Measurements from ENCODE around the gene CDK6. TPM values are rescaled to one million over a fixed set of nuclear protein-coding genes. Genes with fewer than 3 reads are reported as not detected.

CDK6 gene
- total RNA-seq, 6 experiments from 2014 or later, result 6.9 to 23.7 (median 17.0) TPM

DNA sequence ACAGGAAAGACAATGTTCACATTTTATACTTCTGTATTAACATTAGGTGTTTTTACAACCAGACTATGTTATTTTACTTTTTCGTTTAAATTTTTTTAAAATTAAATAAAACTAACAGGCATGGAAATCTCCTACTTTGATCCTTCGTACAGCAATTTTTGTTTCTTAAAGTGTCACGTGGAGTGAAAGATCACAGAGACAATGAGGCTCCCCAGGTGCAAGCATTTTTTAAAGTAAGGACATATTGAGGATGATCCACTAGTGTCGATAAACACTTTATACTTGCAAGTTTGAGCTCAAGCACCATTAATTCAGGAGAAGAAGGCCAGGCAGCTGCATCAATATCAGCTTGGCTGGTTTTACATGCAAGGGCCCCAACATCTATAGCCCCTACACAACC lies 177.7 kb downstream of the CDK6 start:
- intact Hi-C loops (cut with DNase I), result no loop called here
- WGBS (ENCODE audit: insufficient coverage, low coverage, low lambda C conversion rate, missing lambda C conversion rate), result 95% methylated on average over 4 of the region's 4 CpGs

DNA sequence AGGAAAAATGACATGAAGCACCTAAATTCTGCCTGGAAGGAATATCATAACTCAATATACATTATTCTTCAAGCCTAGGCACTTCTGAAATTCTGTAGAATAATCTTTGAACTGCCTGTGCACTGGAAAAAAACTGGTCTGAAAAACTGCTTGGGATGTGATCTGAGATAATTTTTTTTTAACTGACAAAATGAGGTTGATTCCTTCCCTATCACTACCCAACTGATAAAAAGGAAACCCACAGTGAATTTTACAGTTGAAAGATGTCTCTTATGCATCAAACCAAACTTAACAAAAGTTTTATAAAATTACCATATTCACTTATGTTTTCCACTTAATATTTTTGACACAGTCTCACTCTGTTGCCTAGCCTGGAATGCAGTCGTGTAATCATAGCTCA lies 179.0 kb downstream of the CDK6 start:
- H3K27ac ChIP-seq, result no peak overlapping the region
- intact Hi-C loops (cut with DNase I), result no loop called here
- peaks cover 0 to 13% (median under 1%) of the 10 kb centered on the region in 4 donors for H3K4me1 ChIP-seq
- no peak overlapping the region for H3K4me3 ChIP-seq
- 67% methylated on average over 1 of the region's 1 CpG for WGBS (ENCODE audit: insufficient coverage, low coverage, low lambda C conversion rate, missing lambda C conversion rate)
- no peak for ATAC-seq
- no peaks in the 10 kb centered on the region for H3K9me3 ChIP-seq
- no peak for TF ChIP-seq POLR2A (IDR thresholded peaks at IDR 0.05)
- TF ChIP-seq, protein P1, sequence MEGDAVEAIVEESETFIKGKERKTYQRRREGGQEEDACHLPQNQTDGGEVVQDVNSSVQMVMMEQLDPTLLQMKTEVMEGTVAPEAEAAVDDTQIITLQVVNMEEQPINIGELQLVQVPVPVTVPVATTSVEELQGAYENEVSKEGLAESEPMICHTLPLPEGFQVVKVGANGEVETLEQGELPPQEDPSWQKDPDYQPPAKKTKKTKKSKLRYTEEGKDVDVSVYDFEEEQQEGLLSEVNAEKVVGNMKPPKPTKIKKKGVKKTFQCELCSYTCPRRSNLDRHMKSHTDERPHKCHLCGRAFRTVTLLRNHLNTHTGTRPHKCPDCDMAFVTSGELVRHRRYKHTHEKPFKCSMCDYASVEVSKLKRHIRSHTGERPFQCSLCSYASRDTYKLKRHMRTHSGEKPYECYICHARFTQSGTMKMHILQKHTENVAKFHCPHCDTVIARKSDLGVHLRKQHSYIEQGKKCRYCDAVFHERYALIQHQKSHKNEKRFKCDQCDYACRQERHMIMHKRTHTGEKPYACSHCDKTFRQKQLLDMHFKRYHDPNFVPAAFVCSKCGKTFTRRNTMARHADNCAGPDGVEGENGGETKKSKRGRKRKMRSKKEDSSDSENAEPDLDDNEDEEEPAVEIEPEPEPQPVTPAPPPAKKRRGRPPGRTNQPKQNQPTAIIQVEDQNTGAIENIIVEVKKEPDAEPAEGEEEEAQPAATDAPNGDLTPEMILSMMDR (IDR thresholded peaks at IDR 0.05), result no peak
- no peaks in the 10 kb centered on the region for H3K27me3 ChIP-seq
- no peak for DNase-seq
- peaks cover 0 to 4% (median 0%) of the 10 kb centered on the region in 4 donors for H3K36me3 ChIP-seq

More for the DNA sequence above, 177.7 kb downstream of the CDK6 start:
- no peak overlapping the region for H3K27ac ChIP-seq
- no peak for TF ChIP-seq POLR2A (IDR thresholded peaks at IDR 0.05)
- TF ChIP-seq, protein P1 (IDR thresholded peaks at IDR 0.05), result no peak
- peaks cover 0 to 4% (median 0%) of the 10 kb centered on the region in 4 donors for H3K36me3 ChIP-seq
- peaks cover 0 to 13% (median under 1%) of the 10 kb centered on the region in 4 donors for H3K4me1 ChIP-seq
- no peaks in the 10 kb centered on the region for H3K27me3 ChIP-seq
- no peak overlapping the region for H3K4me3 ChIP-seq
- DNase-seq (no peak), ATAC-seq (no peak)
- H3K9me3 ChIP-seq, result no peaks in the 10 kb centered on the region

DNA sequence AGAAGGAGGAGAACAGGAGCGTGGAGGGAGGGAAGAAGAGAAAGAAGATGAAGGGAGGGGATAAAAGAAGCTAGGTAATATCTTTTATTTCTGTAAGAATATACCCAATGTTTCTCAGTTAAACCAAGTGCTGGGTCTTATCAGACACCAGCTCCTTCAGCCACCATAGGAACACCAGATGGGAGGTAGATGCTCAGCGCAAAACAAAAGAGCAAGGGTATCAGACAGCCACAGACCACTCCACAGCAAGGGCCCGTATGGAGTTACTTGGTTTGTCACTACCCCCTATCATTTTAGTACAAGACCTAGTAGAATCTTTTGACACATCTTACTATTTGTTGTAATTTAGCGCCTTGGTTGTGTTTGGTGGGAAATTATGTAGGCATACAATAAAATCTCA lies 180.3 kb downstream of the CDK6 start:
- H3K27me3 ChIP-seq, result no peaks in the 10 kb centered on the region
- peaks cover 0 to 4% (median 0%) of the 10 kb centered on the region in 4 donors for H3K36me3 ChIP-seq
- H3K27ac ChIP-seq, result no peak overlapping the region
- peaks cover 0 to 13% (median under 1%) of the 10 kb centered on the region in 4 donors for H3K4me1 ChIP-seq
- no peak overlapping the region for H3K4me3 ChIP-seq
- 91% methylated on average over 4 of the region's 4 CpGs for WGBS (ENCODE audit: insufficient coverage, low coverage, low lambda C conversion rate, missing lambda C conversion rate)
- ATAC-seq, result no peak
- TF ChIP-seq, protein P1 (IDR thresholded peaks at IDR 0.05), result no peak
- TF ChIP-seq POLR2A (IDR thresholded peaks at IDR 0.05), result no peak
- intact Hi-C loops (cut with DNase I), result no loop called here
- no peak for DNase-seq
- no peaks in the 10 kb centered on the region for H3K9me3 ChIP-seq

DNA sequence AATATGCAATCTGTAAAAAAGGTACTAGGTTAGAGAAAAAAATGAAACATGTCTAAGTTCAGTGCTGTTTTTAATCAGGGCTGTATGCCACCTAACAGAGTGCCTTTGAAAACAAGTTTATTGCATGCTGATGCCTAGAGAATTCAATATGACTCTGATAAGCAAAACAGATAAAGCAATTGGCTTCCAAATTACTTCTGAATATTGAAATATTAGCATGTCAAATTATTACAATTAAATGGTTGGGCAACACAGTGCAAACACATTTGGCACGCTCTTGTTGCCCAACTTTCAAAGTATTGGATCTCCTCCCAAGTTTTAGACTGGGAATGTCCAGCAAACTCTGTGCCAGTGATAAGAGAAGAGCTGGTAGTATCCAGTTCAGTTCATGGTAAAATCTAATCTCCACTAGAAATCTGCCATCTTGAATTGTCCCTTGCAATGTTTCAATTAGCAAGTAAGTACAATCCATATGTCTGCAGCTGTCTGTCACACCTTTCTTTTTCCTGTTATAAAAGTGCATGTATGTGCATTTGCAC lies 181.0 kb downstream of the CDK6 start:
- Histone ChIP-seq H3K4me3 (no peak overlapping the region), H3K27ac (no peak overlapping the region), H3K27me3 (no peaks in the 10 kb centered on the region), H3K4me1 (peaks cover 0 to 13% (median under 1%) of the 10 kb centered on the region in 4 donors), H3K9me3 (no peaks in the 10 kb centered on the region), H3K36me3 (peaks cover 0 to 4% (median 0%) of the 10 kb centered on the region in 4 donors)
- 38% methylated on average over 1 of the region's 1 CpG for WGBS (ENCODE audit: insufficient coverage, low coverage, low lambda C conversion rate, missing lambda C conversion rate)
- TF ChIP-seq POLR2A (IDR thresholded peaks at IDR 0.05), result no peak
- TF ChIP-seq, protein P1 (IDR thresholded peaks at IDR 0.05), result no peak
- intact Hi-C loops (cut with DNase I), result no loop called here
- peak; percentile 93 to 96 (median 96) for ATAC-seq
- DNase-seq, result no peak

Measured in right lobe of liver (tissue), 6 donors.